ENCODE results near the gene TCERG1L.
A peak's percentile ranks its signal among the peaks of the same experiment; 100 is the strongest.
"Not testable (repeated sequence)": the region's sequence is repeated elsewhere in the genome, so short reads cannot be mapped to it uniquely, and the experiment has no call there.

Gene TCERG1L

DNA sequence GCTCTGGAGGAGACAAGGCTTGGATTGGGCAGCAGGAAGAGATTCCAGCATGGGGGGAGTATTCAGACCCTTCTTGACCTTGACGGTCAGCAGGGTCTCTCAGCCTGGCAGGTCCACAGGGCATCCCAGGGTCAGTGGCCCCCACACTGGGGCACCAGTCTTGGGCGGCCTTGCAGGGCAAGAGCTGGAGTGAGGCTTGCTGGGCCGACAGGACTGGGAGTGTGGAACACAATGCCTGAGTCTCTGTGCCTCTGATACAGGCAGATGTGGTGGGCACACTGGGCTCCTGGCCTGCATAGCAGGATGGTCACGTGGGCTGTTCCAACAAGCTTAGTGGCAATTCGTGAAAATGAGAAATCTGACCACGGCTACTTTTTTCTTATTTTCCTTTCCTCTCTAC is 229.7 kb downstream of the TCERG1L start:
- no peak for DNase-seq

DNA sequence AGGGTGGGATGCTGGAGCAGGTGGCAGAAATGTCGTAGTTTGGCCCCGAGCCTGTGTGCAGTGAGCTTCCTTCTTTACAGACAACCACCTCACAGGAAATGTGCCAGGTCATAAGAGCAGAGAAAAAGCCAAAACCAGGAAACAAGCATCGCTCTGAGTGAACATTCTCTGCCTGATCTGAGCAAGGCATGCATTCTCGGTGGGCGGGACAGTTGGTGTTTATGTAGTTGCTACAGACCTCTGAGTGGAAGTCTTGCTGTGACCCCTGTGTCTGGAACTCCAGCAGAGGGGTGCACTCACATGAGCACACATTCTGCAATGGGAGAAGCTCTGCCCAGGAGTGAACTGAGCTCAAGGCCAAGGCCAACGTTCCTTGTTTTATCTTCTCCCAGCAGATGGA is 230.1 kb downstream of the TCERG1L start:
- DNase-seq, result peak; percentile 15

DNA sequence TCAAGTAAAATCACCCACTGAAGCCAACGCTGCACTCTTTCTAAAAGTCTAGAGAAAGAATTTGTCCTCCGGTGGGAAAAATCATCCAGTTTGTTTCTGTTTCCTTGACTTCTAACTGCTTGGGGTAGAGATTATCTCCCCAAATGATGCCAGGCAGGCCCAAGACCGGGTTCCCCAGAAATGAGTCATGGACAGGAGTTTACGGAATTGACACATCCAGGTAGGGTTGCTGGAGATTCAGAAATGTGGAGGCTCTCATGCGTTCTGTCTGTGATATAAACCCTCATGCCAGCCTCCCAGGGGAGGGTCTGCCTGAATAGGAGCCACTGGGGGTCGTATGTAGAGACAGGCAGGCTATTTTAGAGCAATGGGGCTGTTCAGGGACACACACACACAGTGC is 230.9 kb downstream of the TCERG1L start:
- DNase-seq, result no peak

DNA sequence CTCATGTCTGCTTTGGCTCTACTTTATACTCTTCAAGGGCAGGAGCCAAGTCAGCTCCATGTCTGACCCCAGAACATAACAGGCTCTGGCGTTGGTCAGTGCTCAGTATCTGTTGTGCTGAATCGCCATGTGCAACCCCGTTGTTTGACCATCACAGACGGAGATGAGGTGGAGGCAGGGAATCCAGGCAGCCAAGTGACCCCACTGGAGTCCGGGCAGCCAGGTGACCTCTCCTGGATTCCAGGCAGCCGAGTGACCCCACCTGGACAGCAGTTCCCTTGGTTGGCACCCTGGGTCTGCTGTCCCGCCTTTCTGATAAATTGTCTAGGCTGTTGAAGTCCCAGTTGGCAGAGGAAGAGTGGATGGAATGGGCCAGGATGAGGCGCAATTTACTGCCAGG is 232.2 kb downstream of the TCERG1L start:
- no peak for DNase-seq

DNA sequence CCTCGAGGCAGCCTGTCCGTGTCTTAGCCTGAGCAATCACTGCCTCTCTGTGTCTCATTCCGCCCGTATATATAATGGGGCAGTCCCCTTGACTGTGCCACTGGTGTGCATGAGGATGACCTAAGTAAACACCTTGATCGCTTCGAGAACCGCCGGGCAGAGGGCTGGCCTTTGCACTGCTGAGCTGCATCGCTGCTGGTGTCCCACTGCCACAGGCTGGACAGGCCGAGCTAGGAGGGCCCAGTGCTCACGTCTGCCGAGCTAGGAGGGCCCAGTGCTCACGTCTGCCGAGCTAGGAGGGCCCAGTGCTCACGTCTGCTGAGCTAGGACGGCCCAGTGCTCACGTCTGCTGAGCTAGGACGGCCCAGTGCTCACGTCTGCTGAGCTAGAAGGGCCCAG is 232.6 kb downstream of the TCERG1L start:
- DNase-seq, result not testable (repeated sequence)

DNA sequence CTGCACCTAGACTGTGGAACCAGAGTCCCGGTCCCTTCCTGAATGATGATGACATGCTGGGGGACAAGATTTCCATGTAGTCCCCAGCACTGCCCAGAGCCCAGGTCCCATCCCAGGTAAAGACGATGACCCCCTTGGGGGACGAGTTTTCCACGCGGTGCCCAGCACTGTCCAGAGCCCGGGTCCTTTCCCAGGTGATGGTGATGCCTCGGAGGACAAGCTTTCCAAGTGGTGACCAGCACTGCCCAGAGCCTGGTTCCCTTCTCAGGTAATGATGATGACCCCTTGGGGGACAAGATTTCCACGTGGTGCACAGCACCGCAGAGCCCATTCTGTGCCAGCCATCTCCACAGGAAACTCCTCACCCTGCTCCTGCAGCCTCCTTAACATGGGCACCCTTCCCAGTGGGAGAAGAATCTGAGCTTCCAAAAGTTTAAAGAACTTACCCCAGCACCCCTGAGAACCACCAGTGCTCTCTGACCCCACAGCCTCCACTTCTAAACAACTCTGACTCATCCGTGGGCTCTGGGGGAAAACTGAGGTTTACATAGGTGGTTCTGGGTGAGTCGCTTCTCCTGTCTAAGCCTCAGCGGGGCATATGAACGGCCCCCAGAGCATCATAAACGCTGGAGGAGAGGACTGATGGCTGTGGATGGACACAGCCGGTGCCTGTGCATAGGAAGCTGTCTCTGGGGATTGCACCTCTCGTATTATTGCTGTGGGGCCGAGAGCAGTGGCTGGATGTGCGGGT is 233.2 kb downstream of the TCERG1L start:
- no peak for DNase-seq

DNA sequence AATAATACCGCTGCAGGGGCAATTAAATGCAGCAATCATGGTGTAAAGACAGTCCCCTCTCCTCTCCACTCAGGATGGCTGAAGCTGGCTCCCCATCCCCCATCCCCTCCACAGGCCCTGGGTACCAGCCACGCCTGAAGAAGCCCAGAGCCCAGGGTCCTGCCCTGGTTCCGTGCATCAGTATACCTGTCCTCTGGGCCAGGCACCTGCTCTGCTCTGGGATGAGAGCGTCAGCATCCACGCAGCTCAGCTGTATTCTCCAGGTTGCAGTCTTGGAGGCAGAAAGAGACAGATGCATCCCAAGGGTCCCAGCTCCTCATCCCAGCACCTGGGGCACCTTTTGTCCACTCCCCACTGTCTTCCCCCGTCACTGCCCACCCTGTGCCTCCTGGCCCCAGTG is 233.8 kb downstream of the TCERG1L start:
- DNase-seq, result no peak

DNA sequence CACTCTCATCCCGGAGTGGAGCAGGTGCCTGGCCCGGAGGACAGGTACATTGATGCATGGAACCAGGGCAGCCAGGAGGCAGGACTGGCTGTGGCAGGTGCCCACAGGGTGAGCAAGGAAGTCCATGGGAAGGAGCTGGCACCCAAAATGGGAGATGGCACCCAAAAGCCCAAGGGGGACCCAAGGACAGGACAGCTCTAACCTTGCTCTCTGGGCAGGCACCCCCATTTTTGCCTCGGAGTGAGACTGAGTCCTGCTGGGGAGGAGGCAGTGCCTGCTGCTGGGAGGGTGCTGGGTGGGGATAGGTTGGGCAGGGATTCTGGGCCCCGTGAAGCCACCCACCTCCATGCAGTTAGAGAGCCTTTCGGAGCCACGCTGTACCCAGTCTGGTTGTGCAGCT is 234.5 kb downstream of the TCERG1L start:
- no peak for DNase-seq

DNA sequence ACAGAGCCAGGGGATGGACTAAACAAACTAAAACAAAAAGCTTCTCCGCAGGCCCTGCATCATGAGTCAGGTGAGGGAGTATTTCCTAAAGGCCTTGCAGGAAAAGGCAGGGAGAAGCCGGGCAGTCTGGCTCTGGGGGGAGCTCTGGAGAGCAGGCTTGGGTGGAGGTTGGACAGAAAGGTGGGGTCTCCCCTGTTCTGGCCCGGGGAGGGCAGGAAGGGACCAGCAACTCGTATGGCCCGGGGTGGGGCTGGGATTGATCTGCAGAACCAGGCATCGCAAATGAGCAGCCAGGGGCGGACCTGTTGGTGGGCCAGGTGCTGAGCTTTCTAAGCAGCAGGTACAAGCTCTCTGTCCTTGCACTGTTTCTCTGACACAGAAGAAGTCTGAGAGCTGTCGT is 235.2 kb downstream of the TCERG1L start:
- no peak for DNase-seq

DNA sequence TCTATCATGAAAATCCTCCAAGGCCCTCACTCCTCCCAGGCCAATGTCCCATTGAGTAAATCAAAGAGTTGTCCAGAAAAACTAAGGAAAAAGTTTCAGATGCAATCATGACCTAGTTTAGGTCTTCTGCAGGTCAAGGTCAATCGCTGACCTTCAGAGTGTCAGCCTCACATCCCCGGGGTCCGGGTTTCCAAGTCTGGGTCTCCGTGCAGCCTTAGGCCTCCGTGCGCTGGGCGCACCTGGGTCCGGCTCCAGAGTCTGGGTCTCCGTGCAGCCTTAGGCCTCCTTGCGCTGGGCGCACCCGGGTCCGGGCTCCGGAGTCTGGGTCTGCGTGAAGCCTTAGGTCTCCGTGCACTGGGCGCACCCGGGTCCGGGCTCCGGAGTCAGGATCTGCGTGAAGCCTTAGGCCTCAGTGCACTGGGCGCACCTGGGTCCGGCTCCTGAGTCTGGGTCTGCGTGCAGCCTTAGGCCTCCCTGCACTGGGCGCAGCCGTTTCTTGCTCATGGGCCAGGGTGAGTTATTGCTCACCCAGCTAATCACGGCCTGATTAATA is 236.2 kb downstream of the TCERG1L start:
- no peak for DNase-seq

DNA sequence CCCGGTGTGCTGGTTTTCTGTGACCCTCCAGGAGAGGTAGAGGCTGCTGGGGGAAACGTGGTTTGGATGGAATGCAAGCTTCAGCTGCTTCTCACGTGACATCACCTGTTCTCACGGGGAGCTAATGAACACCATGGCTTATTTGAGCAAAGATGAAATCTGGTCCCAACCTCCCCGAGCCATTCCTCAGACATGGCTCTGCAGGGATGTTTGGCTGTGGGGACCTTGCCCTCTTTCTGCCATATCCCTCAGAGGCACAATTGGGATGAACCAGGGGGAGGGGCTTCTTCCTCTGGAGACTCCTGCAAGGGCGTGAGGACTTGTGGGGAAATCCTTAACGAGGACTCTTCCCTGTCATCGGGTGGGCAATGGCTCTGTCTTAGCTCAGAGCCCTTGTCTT is 236.8 kb downstream of the TCERG1L start:
- DNase-seq, result no peak

DNA sequence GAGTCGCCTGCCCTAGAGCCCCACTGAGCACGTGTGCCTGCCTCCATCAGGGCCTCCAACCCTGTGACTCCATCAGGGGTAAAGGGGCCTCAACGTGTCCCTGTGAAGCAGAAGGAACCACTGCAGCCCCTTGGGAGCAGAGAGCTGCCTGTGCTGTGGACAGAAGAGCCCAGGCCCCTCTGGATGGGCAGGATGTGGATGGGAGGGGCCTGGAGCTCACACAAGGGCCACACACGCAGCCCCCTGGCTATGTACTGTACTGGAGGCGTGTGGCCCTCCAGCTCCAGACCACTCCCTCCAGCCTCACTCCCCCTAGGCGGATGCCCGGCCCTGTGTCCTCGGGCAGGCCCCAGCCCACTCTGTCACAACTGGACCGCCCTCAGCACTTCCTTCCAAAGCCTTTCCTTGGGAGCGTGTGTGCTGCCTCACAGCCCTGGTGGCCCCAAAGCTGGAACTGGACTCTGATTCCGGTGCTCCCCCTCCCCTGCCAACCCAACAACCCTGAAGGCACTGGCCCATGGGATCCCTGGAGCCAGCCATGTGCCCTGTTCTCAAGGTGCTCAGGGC is 238.0 kb downstream of the TCERG1L start:
- no peak for DNase-seq

DNA sequence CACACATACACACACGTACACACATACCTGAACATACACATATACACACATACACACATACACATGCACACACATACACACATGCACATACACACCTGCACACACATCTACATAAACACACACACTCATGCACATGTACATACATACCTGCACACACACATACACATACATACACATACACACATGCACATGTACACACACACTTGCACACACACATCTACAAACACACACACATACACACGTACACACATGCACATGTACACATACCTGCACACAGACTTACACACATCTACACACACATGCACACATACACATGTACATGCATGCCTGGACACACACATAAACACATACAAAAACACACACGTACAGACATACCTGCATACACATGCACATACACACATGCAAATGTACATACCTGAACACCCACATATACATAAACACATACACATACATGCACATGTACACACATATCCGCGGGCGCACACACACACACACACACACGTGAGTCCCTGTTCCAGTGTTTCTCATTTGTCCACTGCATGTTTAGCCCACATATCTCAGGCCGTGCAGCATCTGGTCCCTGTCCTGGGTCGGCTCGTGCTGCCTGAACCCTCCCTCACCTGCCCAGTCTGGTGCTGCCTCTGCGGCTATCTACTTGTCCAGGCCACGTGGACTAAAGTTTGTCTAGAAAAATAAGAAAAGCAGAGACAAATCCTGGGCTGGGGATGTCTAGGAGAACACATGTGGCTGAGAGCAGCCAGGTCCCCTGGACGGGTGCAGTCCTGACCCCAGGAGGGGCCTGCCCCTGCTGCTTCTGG is 238.7 kb downstream of the TCERG1L start:
- DNase-seq, result no peak

DNA sequence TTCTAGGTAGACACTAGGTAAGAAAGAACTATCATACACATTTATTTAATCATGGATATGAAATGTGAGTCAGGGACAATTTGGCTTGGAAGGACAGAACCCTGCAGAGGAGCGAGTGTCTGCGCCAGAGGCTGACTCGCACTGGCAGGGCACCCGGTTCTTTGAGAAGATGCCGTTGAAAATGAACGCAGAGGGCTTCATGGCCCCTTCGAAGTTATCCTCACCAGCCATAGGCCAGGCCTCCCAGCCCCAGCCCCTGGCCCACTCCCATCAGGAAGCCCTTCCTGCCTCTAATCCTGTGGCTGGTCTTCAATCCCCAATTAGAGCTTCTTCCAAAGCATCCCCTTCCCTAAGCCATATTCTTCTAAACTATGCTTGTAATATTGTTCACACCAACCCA is 239.8 kb downstream of the TCERG1L start:
- DNase-seq, result no peak

DNA sequence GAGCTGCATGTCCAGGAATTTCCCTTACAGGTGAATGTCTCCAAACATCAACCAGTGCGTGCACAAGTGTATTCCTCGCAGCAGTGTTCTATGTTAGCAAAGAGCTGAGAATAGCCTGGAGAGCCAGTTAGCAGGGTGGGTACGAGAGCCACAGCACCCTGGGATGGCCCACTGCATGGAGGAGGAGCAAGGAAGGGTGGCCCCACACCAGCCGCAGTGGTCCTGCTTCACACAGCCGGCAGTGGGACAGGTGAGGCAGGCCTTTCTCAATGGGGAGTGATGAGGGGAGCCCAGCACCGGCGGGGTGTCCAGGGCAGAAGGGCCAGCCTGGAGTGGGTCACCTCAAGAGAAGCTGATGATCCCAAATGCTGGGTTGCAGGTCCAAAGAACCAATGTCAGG is 240.7 kb downstream of the TCERG1L start:
- DNase-seq, result no peak

DNA sequence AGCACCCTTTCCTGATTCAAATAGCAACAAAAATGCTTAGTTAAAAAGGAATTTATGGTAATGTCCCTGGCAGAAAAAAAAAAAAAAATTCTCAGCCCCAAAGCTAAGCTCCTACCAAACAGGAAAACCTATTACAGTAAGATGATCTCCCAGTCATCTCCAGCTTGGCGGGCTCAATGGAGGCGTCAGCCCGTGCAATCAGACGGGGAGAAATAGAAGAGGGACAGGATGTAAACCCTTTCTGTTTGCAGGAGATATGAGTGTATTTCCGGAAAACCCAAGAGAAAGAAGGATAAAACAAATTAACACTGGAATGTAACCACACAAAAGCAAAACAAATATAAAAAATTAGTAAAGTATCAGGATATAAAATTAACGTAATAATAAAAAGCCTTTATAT is 242.8 kb downstream of the TCERG1L start:
- DNase-seq, result no peak

DNA sequence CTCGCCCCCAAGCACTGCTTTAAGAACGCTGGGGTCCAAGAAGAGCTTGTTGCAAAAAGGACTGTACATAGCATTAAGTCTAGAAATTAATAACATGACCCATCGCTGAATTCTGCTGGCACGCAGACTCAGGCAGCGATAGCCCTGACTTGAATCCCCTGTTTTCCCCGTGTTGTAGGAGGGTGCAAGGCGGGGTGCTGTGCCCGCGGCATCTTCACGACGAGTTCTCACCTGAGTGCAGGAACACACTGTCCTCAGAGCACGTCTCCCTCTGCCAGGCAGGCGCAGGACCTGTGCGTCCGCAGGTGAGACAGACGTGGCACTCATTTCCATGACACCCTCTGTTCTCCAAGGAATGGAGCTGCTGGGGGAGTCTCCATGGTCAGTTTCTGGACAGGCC is 243.2 kb downstream of the TCERG1L start:
- DNase-seq, result no peak

DNA sequence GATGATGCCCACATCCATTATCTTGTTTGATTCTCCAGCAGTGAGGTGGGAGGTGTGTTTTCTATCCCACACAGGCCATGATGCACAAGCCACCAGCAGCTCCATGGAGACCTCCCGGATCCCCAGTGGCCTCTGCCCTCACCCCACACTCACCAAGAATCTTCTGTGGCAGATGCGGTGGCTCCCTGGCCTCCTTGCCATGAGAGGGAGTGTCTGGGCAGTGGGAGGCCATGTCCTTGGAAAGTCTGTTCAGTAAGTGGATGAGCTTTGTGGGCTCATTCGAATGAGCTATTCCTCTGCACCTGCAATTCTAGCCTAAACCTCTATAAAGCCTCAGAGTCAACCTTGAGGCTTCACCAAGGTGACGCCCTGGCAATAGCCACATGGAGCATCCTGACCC is 243.8 kb downstream of the TCERG1L start:
- no peak for DNase-seq

DNA sequence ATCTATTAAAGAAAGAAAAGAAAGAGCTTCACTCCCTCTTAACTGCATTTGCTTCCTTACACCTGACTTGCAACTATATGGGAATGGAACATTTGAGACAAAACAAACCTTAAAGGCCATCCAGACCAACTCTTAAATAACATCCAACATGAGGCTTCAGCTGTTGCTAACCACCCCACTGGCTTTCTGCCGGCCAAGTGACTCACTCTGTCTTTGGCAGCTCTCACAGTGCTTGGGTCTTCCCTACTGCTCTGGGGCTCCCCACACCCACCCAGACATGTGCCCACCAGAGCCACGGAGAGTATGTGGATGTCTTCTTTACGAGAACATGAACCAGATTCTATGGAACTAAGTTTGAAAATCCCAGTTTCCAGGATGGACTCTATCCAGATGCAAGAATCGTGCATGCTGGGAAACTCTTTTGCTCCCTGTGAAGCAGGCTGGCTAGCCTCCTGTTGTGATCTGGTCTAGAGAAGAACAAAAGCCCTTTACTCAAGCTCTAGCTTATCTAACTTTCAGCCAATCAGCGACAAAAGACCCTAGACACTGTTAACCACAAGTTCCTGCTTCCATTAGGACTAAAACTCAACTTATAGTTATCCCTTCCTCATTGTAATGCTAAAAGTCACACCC is 245.7 kb downstream of the TCERG1L start:
- DNase-seq, result no peak

DNA sequence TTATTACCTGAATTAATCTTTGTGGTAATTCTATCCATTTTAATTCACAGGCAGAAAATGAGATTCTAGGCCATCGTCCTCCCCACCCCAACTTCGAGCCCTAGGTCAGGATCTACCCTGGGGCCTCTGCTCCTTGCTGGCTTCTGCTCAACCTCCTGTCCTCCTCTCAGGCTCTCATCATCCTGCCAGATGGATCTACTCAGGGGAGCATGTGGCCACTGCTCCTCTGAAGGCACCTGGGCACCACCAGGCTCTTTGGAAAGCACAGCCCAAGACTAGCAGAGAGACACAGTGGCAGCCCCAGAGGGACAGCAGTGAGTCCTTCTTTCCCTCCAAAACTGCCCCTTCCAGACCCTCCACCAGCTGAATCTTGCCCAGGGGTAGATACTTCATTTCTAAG is 248.2 kb downstream of the TCERG1L start:
- no peak for DNase-seq

DNA sequence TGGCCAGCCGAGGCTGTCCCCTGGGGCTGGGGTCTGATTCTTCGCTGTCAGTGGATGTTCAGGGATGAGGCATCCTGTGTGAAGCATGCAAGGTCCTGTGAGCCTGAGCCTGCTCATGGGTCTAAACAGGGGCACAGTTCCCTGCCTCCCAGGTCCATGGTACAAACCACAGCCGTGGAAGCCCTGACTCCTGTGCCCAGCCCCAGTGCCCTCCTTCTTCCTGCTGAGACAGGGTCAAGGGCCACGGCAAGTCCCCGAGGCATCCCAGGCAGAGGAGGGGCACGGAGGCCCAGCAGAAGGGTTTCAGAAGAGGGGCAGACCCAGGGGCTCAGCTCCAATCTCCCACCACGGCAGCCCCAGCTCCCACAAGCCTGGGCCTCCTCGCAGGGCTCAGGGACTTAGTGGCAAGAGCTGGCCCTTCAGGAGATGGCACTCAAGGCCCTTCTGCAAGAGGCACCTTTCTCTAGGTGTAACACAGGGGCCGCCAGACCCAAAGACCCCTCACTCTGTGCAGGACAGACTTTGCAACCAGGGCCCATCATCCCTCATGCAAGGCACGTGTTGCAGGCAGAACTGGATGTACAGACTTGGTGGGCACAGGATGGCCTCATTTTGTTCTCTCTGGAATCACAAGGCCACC is 248.8 kb downstream of the TCERG1L start:
- no peak for DNase-seq

DNA sequence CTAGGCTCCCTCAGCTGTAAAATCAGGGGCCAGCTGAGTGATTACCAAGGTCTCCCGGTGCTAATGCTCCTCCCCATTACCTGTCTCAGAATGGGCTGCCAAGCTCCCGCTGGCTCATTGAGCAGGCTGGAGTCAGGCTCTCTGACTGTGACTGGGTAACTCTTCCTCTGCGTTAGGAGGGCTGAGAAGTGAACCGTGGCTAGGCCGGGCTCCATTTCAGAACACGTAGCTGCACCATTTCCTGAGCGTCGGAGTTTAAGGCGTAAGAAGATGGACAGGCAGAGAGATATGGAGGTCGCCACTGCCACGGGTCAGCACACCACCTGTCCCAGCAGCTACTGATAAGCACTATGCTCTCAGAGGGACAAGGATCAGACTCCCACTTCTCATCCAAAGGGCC is 250.3 kb downstream of the TCERG1L start:
- DNase-seq, result no peak

DNA sequence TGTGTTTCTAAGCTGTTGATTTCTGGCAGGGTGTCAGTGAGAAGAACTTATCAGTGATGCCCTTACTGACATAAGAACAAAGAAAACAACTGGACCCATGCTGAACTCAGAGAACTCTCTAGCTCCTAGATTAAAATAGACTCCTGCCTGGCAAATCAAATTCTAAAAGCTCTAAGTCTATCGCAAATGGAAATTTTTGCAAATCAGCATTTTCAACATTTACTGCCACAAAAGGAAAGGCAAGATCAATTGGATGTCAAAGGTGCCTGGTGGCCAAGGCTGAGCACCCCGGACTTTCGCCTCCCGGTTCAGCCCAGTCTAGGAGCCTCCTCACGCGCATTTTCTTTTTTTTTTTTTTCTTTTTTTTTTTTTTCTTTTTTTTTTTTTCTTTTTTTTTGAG is 251.6 kb downstream of the TCERG1L start:
- no peak for DNase-seq
